WTC11 (cell line): ENCODE measurements around the gene KCNJ11.

Source experiments
- CREB1 ChIP-seq: sonication (generic); formaldehyde crosslinking; IDR thresholded peaks from 2 replicates; pipeline ENCODE4 v1.8.0; 2023; ENCODE audit warnings: mild to moderate bottlenecking, missing genetic modification reagents
- JUN ChIP-seq: sonication (generic); formaldehyde crosslinking; IDR thresholded peaks from 2 replicates; pipeline ENCODE4 v1.8.0; 2023; ENCODE audit warnings: mild to moderate bottlenecking, missing genetic modification reagents
- SP1 ChIP-seq: sonication (generic); formaldehyde crosslinking; conservative IDR thresholded peaks from 2 replicates; pipeline ENCODE4 v1.8.1; 2022; ENCODE audit warnings: missing genetic modification reagents
- TF ChIP-seq, protein P1 (sequence below): fragments of 200-600 bp; IDR thresholded peaks from 2 replicates; pipeline ENCODE4 v1.8.0; 2022; ENCODE audit warnings: antibody characterized with exemption
- TF ChIP-seq, protein P2 (sequence below): fragments of 250-450 bp; sonication (Bioruptor Pico); IDR thresholded peaks from 2 replicates; pipeline ENCODE4 v1.8.0; 2021; ENCODE audit warnings: mild to moderate bottlenecking
- TF ChIP-seq, protein P3 (sequence below): fragments of 250-450 bp; sonication (Bioruptor Pico); conservative IDR thresholded peaks from 2 replicates; pipeline ENCODE4 v1.9.0; 2021; ENCODE audit warnings: mild to moderate bottlenecking

DNA sequence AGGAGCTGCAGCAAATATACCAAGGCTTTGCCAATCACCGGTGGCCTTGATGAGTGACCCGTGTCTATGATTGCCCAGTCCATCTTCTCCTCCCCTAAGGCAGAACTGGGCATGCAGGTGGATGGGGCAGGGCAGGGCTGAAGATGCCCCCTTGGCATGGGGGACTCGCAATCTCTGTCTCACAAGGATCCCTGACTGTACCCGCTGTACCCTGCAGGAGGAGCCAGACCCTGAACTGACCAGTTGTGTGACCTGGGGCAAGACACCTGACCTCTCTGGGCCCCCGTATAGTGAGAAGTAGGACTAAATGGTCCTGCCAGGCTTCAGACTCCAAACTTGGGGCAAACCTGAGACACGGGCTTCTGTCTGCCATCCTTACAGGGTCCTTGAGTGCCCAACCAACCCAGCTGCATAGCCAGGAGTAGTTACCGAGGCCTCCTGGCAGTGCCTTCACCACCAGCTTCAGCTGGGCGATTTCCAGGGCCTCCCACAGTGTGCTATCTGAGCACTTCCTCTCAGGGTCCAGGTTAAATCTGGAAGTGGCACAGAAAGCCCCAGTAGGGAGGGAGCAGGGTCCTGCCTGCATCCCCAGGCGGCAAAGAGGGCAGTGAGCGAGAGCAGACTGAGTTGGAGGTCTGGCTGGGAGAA, 6.4 kb upstream of the KCNJ11 start:
- TF ChIP-seq, protein P1, sequence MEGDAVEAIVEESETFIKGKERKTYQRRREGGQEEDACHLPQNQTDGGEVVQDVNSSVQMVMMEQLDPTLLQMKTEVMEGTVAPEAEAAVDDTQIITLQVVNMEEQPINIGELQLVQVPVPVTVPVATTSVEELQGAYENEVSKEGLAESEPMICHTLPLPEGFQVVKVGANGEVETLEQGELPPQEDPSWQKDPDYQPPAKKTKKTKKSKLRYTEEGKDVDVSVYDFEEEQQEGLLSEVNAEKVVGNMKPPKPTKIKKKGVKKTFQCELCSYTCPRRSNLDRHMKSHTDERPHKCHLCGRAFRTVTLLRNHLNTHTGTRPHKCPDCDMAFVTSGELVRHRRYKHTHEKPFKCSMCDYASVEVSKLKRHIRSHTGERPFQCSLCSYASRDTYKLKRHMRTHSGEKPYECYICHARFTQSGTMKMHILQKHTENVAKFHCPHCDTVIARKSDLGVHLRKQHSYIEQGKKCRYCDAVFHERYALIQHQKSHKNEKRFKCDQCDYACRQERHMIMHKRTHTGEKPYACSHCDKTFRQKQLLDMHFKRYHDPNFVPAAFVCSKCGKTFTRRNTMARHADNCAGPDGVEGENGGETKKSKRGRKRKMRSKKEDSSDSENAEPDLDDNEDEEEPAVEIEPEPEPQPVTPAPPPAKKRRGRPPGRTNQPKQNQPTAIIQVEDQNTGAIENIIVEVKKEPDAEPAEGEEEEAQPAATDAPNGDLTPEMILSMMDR, result no peak
- TF ChIP-seq CREB1 (CRISPR knock-in tag) (no peak), SP1 (CRISPR knock-in tag) (no peak), JUN (CRISPR knock-in tag) (no peak)
- TF ChIP-seq, protein P2, sequence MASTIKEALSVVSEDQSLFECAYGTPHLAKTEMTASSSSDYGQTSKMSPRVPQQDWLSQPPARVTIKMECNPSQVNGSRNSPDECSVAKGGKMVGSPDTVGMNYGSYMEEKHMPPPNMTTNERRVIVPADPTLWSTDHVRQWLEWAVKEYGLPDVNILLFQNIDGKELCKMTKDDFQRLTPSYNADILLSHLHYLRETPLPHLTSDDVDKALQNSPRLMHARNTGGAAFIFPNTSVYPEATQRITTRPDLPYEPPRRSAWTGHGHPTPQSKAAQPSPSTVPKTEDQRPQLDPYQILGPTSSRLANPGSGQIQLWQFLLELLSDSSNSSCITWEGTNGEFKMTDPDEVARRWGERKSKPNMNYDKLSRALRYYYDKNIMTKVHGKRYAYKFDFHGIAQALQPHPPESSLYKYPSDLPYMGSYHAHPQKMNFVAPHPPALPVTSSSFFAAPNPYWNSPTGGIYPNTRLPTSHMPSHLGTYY (CRISPR knock-in tag), result no peak
- TF ChIP-seq, protein P3, sequence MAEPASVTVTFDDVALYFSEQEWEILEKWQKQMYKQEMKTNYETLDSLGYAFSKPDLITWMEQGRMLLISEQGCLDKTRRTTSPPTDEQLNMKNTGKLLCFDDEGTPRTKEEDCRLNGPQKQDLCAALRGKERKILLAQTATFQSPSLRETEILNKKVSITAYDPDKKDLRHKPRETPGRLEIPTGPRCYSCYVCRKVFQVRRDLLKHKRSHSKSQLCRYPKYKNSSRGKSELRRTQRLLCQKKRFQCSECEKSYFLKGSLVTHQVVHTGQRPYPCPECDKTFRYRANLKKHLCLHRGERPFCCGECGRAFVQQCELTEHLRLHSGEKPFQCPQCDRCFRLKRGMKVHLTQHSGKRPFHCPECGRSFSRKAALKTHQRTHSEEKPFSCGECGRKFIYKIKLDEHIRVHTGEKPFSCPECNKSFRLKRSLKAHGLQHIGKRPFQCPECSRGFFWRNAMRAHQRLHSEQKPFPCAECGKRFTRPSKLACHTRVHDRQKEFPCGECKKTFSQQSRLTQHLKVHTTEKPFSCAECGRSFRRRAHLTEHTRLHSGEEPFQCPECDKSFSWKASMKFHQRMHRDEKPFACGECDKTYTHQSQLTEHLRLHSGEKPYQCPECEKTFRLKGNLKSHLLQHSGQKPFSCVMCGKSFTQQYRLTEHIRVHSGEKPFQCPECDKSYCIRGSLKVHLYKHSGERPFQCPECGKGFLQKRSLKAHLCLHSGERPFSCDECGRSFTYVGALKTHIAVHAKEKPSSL, result no peak
